Erythroblast (primary cell): ENCODE measurements around the gene ASCL2.

Source experiments
- DNase-seq, 2 experiments: peaks; one replicate each; lab custom pipeline; 2025; lab: John Stamatoyannopoulos, UW
- GATA1 ChIP-seq: IDR thresholded peaks from 2 replicates; pipeline ENCODE4 v1.6.1; 2011; ENCODE audit warnings: low read depth, mild to moderate bottlenecking, control low read depth, low read length, moderate library complexity
- POLR2A ChIP-seq: IDR thresholded peaks from 2 replicates; pipeline ENCODE4 v1.6.1; 2011; ENCODE audit warnings: mild to moderate bottlenecking, low read length

ASCL2 gene

GRCh38 chr11:2276280-2277007 is 6.1 kb upstream of the ASCL2 start:
- no peak for DNase-seq
- no peak for TF ChIP-seq POLR2A
- no peak for TF ChIP-seq GATA1

GRCh38 chr11:2275334-2276279 is 5.2 kb upstream of the ASCL2 start:
- TF ChIP-seq GATA1 (no peak), POLR2A (no peak)
- DNase-seq: no peak

DNA sequence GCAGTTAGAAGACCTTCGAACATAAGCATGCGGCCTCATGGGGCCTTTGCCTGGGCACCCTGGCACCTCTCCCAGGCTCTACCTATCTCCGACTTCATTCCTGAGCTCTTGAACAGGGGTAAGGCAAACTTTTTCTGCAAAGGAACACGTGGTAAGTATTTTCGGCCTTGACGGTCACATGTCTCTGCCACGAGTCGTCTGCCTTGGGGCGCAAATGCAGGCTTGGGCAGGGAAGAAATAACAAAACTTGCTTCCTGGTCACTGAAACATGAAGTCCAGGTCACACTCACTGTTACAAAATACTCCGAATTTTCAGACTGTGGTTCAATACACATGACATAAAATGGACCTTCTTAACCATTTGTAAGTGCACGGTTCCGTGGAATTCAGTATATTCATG is 3.4 kb upstream of the ASCL2 start:
- DNase-seq: no peak
- TF ChIP-seq POLR2A (no peak), GATA1 (no peak)

- DNase-seq: no peak
Observed at GRCh38 chr11:2273311-2273710, 2.9 kb upstream of the ASCL2 start.

DNA sequence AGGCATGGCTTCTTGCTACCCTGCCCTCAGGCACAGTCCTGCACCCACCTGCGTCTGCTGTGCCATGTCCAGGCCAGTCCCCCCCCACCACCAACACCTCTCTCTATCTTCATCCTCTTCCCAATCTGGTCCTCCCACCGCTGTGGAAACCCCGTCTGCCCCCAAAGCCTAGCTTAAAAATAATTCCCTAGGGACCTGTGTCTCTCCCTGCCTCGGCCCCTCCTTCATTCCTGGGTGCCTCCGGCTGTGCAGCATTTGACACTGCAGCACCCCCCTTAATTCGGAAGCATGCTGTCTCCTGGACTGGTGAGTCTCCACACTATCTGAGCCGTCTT is 2.5 kb upstream of the ASCL2 start:
- no peak for TF ChIP-seq POLR2A
- TF ChIP-seq GATA1: no peak

More at GRCh38 chr11:2273311-2273710, 2.9 kb upstream of the ASCL2 start:
- TF ChIP-seq GATA1 (no peak), POLR2A (no peak)

DNA sequence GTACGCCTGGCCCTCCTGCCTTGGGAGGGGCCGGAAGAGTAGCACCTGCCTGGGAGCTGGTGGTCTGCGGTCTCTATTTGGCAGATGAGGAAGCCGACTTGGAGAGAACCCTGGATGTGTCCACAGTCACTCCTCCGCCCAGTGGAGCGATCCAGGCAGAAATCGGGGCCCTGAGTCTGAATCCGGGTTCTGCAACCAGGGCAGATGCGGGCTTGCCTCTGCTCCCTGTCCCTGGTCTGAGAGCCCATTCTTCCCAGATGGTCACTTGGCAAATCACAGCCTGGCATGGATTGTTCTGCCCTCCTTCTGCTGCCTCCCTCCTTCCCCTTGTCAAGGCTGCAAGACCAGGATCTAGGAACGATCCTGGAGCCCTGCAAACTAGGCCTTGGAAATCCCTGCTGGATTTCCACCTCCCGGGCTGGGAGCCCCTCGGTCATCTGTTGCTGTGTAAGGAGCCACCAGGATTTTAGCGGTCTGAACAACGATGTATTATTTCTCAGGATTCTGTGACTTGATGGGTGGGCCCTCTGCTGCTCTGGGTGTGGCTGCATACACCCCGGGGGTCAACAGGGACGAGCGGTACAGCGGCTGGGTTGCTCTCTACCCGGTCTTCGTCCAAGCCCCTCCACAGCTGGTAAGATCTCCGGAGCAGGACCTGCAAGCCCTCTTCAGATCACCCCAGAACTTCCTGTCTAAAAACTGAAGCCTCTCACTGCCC is 2.0 kb upstream of the ASCL2 start:
- no peak for DNase-seq
- no peak for TF ChIP-seq GATA1
- no peak for TF ChIP-seq POLR2A

More for the DNA sequence above, 2.5 kb upstream of the ASCL2 start:
- DNase-seq: no peak

DNA sequence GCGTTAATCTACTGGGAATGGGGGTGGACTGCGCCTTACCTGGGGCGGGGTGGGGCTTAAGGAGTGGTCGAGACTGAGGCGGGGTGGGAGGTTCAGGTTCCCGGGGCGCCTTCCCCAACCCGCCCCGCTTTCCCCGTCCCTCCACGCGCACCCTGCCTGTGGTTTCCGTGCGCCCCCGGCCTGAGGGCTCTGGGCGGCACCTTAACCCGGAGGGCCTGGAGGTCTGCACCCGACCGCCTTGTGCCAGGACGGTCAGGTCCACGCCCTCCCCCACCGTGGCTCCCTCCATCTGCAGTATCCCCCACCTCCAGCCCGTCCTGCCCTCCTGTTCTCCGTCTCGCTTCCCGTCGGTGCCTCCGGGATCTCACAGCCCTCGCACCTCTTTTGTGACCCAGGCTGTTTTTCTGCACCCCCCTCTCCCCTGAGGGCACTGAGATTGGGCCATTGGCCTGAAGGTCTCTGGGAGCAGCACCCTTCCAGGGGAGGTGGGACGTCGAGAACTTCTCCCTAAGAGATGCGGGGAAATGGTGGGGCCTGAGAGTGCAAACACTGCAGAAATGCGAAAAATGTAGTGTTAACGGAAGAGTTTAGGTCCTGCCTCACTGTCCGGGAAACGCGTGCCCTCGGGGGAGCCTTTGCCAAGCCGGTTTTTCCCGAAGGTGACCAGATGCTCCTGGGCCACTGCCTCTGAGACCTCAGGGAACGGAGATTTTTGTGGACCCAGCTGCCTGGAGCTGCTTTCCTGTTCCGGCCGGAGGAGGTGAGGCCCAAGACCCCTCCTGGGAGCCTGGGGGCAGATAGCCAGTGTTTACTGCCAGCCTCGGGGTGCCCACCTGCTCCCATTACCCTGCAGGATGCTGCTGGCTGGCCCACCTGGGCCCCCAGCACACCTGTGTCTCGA is 1.2 kb upstream of the ASCL2 start:
- DNase-seq: no peak
- TF ChIP-seq GATA1 (no peak), POLR2A (no peak)

- no peak for TF ChIP-seq GATA1
- no peak for TF ChIP-seq POLR2A
- DNase-seq: peak in 1 of 2 experiments; percentile 29
Observed at GRCh38 chr11:2271077-2271326, 614 bp upstream of the ASCL2 start.

DNA sequence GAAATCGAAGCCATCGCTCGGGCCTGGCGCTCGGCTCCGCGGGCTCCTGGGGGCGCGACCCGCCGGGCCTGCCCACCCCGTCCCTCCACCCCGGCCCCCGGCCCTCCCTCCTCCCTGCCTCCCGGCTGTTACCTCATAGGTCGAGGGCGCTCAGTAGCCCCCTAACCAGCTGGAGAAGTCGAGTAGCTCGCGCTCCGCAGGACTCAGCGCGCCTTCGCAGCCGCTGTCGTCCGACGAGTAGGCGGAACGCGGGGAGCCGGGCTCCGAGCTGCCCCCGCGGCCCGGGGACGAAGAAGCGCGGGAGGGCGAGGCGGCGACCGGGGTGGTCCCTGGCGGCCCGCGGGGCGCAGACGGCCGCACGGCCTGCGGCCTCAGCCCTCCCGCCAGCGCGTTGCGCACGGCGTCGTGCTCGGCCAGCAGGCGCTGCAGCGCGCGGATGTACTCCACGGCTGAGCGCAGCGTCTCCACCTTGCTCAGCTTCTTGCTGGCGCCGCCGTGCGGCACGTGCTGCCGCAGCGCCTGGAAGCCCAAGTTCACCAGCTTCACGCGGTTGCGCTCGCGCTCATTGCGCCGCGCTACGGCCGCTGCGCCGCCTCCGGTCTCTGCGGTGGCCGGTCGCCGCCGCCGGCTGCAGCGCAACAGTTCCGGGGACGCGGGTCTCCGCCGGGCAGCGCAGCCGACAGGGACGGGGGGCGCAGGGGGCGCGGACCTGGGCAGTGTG is 627 bp downstream of the ASCL2 start:
- TF ChIP-seq GATA1 (no peak), POLR2A (no peak)
- peak; percentile 72 to 83 for DNase-seq

GRCh38 chr11:2268729-2269600 is 1.4 kb downstream of the ASCL2 start:
- TF ChIP-seq GATA1: no peak
- TF ChIP-seq POLR2A: no peak
- peak in 1 of 2 experiments; percentile 25 for DNase-seq

DNA sequence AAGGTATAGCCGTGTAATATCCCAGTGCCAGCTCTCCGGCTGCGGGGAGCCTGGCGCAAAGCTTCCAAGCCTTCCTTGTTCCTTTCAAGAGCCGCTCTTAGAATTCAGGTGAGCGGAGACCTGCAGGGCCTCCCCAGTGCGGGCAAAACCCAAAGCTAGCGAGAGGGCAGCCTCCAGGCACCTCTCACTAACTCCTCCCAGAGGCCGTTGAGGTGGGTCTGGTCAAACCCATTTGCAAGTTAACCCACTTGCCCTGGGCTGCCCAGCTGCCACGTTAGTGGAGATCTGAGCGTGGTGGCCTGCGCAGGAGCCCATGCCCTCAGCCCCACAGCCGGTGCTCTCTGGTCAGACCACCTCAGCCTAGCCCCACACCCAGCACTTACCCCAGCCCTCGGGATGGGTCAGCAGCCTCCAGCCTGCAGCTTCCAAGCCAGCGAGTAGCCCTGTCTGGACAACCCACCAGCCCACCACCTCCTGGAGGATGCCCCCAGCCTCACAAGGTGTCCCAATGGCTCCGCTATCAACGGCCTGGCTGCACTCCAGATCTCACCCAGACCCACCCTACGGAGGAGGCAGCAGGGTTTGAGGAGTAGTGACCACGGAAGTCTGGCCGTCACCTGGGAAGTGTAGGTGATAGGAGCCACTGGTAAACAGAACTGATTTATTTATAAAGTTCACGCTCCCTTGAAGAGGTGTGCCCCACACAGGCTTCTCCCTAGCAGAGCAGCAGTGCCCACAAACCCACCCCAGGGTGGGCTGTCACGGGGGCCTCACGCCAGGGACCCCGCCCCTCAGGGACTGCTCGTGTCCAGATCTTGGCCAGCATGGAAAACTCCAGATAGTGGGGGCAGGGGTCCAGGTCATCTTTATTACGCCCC is 2.3 kb downstream of the ASCL2 start:
- DNase-seq: no peak
- TF ChIP-seq GATA1 (no peak), POLR2A (no peak)
